DMS79 treated with DMSO at 0.1 percent for 48 hours (cell line): ENCODE results near the gene CDK16.

Experiments used
- DNase-seq: peaks from one replicate; lab custom pipeline; 2025; lab: John Stamatoyannopoulos, UW

The CDK16 gene

GRCh38 chrX:47228550-47229270 is 10.2 kb downstream of the CDK16 start:
- no peak for DNase-seq

DNA sequence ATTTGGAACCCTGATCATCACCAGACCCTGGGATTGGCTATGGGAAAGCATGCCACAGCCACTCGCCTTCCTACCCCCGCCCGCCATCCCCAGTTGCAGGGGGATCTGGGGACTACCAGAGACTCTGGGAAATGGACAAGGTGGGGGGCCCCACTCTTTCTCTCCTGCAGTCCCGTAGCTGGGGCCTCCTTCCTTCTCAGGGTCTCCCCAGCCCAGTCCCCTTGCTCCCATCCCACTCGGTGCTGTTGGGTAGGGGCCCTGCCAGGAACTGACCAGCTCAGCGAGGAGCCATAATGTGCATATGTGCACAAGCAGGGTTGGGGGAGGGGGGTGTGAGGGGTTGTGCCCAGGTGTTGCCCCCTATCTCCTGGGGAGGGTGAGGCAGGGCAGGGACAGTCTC is 10.9 kb downstream of the CDK16 start:
- no peak for DNase-seq

GRCh38 chrX:47230136-47230868 is 11.8 kb downstream of the CDK16 start:
- DNase-seq: no peak

DNA sequence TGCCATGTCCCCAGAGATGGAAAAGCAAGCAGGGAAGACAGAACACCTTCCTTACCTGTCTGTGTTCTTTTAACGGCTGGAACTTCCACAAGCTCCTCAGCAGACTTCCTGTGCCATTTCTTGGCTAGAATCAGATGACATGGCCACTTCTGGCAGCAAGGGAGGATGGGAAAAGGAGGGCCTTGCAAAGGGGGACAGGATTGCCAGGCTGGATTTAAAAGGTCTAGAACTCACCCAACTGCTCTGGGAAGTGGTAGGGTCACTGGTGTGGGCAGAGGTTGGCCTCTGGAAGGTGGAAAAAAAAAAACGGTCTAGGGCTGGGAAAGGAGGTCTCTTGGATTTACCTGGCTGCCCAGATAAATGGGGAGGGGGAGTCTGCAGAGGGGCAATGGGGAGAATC is 12.7 kb downstream of the CDK16 start:
- no peak for DNase-seq

- DNase-seq: no peak
Observed at GRCh38 chrX:47232197-47232802, 13.8 kb downstream of the CDK16 start.

DNA sequence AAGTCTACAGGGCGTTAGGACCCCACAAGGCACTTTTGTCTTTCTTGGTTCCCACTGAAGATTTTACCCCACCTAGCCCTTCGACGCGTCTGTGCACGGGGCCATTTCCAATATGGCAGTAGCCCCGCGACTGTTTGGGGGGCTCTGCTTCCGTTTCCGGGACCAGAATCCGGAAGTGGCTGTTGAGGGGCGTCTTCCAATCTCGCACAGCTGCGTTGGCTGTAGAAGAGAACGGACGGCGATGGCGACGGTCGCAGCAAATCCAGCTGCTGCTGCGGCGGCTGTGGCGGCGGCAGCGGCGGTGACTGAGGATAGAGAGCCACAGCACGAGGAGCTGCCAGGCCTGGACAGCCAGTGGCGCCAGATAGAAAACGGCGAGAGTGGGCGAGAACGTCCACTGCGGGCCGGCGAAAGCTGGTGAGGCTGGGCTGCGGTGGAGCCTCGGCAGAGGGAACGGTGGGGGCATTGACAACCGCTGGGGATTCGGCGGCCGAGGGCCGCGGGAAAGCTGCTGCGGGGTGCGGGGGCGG is 14.4 kb downstream of the CDK16 start, which contains the start of gene USP11:
USP11 (plus strand) TSS at position 207 of the 530 bp plus-strand sequence; CDS start at position 242, 35 bp downstream.
- peak; percentile 34 for DNase-seq

DNA sequence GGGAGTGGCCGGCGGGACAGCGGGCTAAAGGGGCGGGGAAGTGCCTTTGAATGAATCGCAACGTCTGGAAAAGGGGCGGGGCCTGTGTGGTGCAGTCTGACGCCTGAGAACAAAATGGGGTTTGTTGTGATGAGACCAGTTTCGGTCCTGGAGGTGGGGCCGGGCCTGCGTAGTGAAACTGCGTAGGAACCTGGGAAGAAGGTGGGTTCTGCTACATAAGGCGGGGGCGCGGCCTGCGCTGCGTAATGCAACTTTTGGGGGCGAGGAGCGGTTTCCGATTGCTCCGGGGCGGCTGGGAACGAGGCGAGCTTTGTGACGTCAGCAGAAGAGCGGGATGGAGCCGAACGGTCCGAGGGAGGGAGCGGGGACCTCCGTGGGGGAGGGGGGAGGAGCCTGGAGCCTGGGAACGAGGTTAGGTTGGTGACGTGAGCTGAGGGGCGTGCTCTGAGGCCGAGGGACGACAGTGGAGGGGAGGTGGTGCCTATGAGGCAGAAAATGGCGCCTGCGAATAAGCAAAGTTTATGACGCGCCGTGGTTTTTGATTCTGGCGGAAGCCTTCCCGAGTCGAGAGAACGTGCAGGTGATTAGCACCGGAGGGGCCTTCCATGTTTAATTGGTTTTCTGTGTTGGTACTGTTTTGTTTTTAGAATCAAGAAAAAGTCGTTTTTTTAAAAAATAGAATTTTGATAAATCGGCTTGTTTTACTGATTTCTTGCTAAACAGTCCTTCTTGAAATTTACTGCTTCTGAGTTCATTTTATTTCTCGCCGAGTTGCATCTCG is 15.0 kb downstream of the CDK16 start:
- DNase-seq: peak; percentile 90

GRCh38 chrX:47234583-47234982 is 16.1 kb downstream of the CDK16 start:
- DNase-seq: no peak

DNA sequence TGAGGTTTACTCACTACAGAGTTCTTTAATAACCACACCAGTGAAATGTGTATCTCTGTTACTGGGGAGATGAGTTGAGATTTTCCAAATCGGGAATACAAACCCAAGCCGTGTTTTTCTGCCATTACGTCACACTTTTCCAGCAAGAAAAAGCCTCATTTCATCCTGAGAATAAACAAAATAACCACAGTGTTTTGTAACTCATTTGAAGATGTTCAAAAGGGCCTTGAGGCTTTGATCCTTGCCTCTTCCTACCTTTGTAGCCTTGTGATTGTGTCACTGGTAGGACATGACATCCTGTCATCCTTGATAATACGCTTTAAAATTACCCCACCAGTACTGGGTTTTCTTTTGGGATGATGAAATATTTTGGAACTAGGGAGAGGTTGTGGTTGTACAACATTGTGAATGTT is 17.2 kb downstream of the CDK16 start:
- no peak for DNase-seq

- no peak for DNase-seq
Observed at GRCh38 chrX:47239199-47239598, 20.7 kb downstream of the CDK16 start.

DNA sequence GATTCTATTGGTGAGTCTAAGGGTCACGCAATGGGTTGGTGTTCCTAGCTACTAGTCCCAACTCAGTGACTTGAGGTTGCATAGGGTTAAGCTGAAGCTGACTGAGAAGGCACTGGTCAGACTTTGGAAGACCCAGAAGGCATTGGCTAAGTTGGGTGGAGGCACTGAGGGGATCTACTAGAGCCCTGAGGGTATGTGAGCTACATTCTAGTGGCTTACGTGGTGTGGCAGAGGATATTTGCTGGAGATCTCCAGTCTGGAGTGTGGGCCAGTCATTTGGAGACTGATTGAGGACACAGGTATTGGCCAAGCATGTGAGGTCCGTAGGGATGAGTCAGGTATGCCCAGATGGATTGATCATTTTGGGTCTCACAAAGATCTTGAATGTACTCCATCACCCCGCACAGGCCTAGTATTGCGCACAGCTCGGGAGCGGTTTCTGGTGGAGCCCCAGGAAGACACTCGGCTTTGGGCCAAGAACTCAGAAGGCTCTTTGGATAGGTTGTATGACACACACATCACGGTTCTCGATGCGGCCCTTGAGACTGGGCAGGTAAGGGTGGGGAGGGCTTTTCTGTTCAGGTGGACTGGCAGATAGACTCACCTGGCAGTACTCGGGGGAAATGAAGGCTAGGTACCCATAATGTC is 21.5 kb downstream of the CDK16 start:
- DNase-seq: no peak

GRCh38 chrX:47240619-47241018 is 22.1 kb downstream of the CDK16 start:
- no peak for DNase-seq

DNA sequence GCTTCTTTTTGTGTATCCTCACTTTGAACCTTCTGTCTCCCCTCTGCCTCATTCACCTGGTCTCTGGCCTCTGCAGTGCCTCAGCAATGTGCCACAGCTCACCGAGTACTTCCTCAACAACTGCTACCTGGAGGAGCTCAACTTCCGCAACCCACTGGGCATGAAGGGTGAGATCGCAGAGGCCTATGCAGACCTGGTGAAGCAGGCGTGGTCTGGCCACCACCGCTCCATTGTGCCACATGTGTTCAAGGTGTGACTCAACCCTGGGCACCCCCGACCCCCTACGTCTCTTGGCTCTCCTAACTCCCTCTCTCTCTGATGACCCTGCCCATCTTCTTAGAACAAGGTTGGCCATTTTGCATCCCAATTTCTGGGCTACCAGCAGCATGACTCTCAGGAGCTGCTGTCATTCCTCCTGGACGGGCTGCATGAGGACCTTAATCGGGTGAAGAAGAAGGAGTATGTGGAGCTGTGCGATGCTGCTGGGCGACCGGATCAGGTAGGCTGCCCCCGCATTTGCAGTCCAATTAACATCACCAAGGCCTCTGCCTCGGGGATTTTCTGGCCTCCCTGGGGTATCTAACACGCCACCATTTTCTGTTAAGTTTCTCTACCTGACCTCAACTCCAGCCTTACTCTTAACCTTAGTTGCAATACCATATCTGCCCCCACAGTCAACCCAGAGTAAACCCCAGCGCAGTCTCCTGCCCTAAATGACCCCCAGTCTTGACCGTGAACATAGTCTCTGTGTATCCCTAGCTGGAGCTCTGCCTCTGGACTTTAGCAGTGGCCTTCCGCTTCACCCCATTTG is 22.9 kb downstream of the CDK16 start:
- no peak for DNase-seq

DNA sequence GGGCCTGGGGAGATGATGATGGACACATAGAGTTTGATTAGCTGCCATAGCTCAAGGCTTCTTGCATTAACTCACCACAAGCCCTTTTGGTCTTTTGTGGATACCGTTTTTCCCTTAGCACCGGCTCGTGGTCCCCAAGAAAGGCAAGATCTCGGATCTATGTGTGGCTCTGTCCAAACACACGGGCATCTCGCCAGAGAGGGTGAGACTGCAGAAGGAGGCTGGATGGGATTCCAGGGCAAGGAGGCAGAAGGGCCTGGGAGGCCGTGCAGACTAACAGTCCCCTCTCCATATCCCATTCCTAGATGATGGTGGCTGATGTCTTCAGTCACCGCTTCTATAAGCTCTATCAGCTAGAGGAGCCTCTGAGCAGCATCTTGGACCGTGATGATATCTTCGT is 23.8 kb downstream of the CDK16 start:
- no peak for DNase-seq

- no peak for DNase-seq
Observed at GRCh38 chrX:47243351-47243750, 24.9 kb downstream of the CDK16 start.

DNA sequence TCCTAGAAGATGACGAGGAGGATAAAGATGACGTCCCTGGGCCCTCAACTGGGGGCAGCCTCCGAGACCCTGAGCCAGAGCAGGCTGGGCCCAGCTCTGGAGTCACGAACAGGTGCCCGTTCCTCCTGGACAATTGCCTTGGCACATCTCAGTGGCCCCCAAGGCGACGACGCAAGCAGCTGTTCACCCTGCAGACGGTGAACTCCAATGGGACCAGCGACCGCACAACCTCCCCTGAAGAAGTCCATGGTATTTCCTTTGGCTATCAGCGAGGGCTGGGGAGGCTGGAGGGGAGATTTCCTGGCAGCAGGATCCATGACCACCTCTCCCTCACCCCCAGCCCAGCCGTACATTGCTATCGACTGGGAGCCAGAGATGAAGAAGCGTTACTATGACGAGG is 26.2 kb downstream of the CDK16 start:
- no peak for DNase-seq

GRCh38 chrX:47245156-47245555 is 26.7 kb downstream of the CDK16 start:
- DNase-seq: no peak

- no peak for DNase-seq
Observed at GRCh38 chrX:47247206-47247998, 28.9 kb downstream of the CDK16 start.

- no peak for DNase-seq
Observed at GRCh38 chrX:47247999-47248320, 29.5 kb downstream of the CDK16 start.

- DNase-seq: no peak
Observed at GRCh38 chrX:47248576-47248975, 30.1 kb downstream of the CDK16 start.
